Measurements from ENCODE around the gene CENPE.

Gene CENPE

DNA sequence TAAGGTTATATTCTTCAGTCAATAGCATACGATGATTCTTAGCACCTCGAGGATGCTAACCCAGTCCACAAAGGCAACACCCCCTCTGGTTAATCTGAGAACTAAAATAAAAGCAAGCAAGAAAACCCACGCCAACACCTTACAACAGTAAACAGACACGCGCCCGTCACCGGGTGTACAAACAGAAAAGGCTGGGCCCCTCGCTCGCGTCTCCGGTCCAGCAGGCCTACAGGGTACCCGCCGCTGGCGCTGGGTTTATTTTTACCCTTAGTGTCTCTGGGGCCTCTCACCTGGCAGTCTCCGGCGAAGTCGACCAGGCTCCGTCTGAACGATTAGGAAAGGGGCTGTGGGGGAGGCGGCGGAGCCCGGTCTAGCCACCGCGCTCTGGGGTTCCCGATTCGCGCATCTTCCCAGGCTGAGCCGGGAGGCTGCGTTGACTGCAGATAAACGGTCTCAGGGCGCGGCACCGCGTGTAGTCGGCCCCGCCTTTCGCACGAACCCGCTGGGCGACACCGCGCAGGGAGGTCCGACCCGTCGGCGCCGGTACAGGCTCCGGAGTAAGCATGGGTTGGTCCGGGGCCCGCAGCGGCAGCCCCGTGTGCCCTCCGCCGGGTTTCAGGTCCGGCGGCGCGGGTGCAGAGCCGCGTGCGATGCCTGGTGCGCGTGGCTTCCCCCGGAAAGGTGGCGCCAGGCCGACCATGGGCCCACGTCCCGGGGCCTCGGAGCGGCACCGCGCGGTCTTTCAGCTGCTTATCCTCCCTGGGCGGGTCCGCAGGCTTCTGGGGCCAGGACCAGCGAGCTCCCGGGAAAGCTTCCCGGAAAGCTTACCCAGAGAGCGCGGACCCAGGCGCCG lies 122.0 kb downstream of the CENPE start:
- DNase-seq (ENCODE audit: low read depth in 2 of 2), result peak; percentile 32 to 61

GRCh38 chr4:103075435-103075893 lies 122.7 kb downstream of the CENPE start:
- DNase-seq (ENCODE audit: low read depth in 2 of 2), result no peak

- no peak for DNase-seq (ENCODE audit: low read depth in 2 of 2)
Measured at GRCh38 chr4:103074744-103075434, 123.3 kb downstream of the CENPE start.

DNA sequence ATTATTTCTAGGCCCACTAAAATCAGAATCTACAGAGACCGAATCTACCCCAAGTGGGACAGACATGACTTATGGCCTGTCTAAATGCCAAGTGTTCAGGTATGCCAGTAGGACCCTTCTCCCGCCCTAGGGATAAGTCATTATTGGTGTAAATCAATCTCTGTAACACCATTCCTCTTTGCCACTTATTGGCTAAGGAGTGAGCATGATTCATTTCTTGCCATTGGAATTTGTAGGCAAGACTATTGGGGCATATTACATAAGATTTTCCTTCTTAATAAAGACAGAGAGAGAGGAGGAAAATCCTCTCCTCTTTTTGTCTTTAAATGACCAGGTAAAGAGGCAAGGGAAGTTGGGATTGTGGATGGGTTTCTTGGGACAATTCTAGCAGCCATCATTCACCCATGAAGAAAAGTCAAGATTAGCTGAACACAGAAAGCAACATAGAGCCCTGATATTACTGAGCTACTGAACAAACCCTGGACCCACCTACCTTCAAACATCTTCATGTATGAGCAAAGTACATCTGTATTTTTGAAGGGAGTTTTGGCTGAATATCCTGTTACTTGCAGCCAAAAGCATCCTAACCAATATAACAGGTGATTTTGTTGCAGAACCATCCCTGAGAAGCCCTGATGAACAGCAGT lies 124.2 kb downstream of the CENPE start:
- DNase-seq (ENCODE audit: low read depth in 2 of 2), result no peak

GRCh38 chr4:103067841-103068547 lies 130.1 kb downstream of the CENPE start:
- DNase-seq (ENCODE audit: low read depth in 2 of 2), result no peak

GRCh38 chr4:103060453-103061148 lies 137.5 kb downstream of the CENPE start:
- DNase-seq (ENCODE audit: low read depth in 2 of 2), result no peak
